ENCODE data around the gene INPP5A. TPM values are rescaled to one million over a fixed set of nuclear protein-coding genes. Genes with fewer than 3 reads are reported as not detected.

Gene INPP5A
- total RNA-seq, 1 donor from 2014 or later, result 36.4 TPM

DNA sequence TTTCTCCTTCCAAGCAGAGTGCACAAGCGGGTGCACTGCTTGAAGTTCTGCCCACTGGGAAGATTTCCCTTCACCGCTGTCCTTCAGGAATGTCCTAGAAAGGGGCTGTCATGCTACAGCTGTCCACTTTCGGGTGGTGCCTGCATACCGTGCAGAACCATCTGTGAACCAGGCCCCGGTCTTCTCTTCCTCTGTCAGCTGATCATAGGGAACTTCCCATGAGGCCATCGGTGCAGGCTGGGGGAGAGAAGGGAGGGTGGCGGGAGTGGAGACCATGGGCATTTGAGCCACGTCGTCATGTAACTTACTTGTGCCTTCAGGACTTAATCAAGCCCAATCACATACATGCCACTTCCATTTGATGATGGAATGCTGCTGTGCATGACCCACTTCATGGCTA lies 136.7 kb downstream of the INPP5A start:
- H3K4me1 Mint-ChIP-seq (ENCODE audit: unreplicated experiment), result peaks cover 8% of the 10 kb centered on the region
- H3K27me3 Mint-ChIP-seq (ENCODE audit: unreplicated experiment), result no peaks in the 10 kb centered on the region
- peaks cover 6% of the 10 kb centered on the region for H3K9me3 Mint-ChIP-seq (ENCODE audit: unreplicated experiment)
- no peak overlapping the region for H3K4me3 Mint-ChIP-seq (ENCODE audit: unreplicated experiment)
- H3K27ac Mint-ChIP-seq (ENCODE audit: unreplicated experiment), result no peak overlapping the region
- TF ChIP-seq CTCF (IDR thresholded peaks at IDR 0.05), result no peak
- no peaks in the 10 kb centered on the region for H3K36me3 Mint-ChIP-seq (ENCODE audit: unreplicated experiment)
- no peak for DNase-seq (ENCODE audit: extremely low spot score, unreplicated experiment)

DNA sequence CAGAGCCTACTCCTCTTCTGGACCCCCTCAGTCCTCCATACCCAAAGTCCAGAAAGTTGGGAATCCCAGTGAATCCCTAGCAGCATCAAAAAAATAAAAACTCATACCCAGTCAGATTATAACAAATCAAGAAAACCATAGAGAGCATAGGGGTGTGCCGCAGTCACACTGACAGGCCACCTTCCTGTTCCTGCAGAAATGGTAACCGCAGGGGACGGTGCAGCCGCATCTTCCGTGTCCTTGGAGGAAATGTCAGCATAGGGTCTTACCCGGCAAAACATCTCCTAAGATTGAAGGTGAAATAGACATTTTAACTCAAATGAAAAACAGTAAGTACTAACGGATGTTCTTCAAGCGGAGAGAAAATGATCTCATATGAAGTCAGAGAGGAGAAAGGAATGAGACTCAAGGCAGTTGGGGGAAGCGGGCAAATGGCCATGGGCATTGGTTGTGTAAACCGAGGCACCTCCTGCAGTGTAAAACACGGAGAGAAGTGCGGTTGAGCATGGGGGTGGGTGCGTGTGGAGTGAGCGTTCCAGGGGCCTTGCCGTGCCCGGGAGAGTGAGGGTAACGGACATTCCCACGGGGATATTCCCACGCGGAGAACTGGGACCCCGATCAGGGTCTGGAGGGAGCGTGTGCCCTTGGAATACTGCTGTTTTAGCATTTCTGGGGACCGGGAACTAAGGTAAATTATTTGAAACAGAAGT lies 137.6 kb downstream of the INPP5A start:
- peaks cover 8% of the 10 kb centered on the region for H3K4me1 Mint-ChIP-seq (ENCODE audit: unreplicated experiment)
- no peak overlapping the region for H3K27ac Mint-ChIP-seq (ENCODE audit: unreplicated experiment)

DNA sequence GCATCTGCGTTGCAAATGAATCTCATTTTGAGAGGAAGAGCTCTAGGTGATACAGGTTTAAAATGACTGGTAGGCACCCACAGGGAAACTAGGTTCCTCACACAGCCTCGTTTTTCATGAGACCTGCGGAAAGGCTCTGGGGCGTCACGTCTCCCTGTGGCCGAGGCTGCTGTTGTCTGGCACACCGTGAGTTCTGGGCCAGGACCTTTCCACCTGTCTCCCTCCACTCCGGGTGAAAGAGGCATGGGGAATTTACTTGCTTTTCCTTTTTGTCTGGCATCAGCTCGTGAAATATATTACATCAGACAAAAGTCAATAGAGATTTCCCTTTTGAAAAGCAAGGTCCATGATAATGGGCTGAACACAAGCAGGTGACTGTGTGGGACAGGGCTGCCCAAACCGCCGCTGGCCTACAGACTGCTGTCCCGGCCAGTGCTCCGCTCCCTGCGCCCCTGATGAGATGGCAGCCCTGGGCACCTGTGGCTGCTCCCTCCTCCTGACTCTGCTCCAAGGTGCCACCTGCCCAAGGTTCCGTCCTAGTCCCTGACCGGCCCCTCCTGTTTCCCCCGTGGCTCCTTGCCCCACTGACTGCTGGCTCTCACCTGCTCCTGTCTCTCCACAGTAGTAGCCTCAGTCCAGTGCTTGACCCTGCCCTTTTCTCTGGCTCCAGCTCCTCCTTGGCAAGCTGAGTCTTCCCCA lies 138.8 kb downstream of the INPP5A start:
- Mint-ChIP-seq H3K4me3 (ENCODE audit: unreplicated experiment) (no peak overlapping the region), H3K27me3 (ENCODE audit: unreplicated experiment) (no peaks in the 10 kb centered on the region), H3K9me3 (ENCODE audit: unreplicated experiment) (peaks cover 6% of the 10 kb centered on the region), H3K4me1 (ENCODE audit: unreplicated experiment) (peaks cover 1% of the 10 kb centered on the region), H3K27ac (ENCODE audit: unreplicated experiment) (no peak overlapping the region), H3K36me3 (ENCODE audit: unreplicated experiment) (no peaks in the 10 kb centered on the region)
- DNase-seq (ENCODE audit: extremely low spot score, unreplicated experiment), result peak; percentile 57
- no peak for TF ChIP-seq CTCF (IDR thresholded peaks at IDR 0.05)

More for the DNA sequence above, 137.6 kb downstream of the INPP5A start:
- DNase-seq (ENCODE audit: extremely low spot score, unreplicated experiment), result no peak
- Mint-ChIP-seq H3K9me3 (ENCODE audit: unreplicated experiment) (peaks cover 6% of the 10 kb centered on the region), H3K36me3 (ENCODE audit: unreplicated experiment) (no peaks in the 10 kb centered on the region), H3K27me3 (ENCODE audit: unreplicated experiment) (no peaks in the 10 kb centered on the region), H3K4me3 (ENCODE audit: unreplicated experiment) (no peak overlapping the region)
- TF ChIP-seq CTCF (IDR thresholded peaks at IDR 0.05), result no peak

GRCh38 chr10:132677096-132677472 lies 139.5 kb downstream of the INPP5A start:
- Mint-ChIP-seq H3K4me3 (ENCODE audit: unreplicated experiment) (no peak overlapping the region), H3K4me1 (ENCODE audit: unreplicated experiment) (no peaks in the 10 kb centered on the region), H3K36me3 (ENCODE audit: unreplicated experiment) (no peaks in the 10 kb centered on the region)

More at GRCh38 chr10:132677096-132677472, 139.5 kb downstream of the INPP5A start:
- DNase-seq (ENCODE audit: extremely low spot score, unreplicated experiment), result peak; percentile 65
- TF ChIP-seq CTCF (IDR thresholded peaks at IDR 0.05), result no peak
- Mint-ChIP-seq H3K27me3 (ENCODE audit: unreplicated experiment) (no peaks in the 10 kb centered on the region), H3K27ac (ENCODE audit: unreplicated experiment) (no peak overlapping the region), H3K9me3 (ENCODE audit: unreplicated experiment) (peaks cover 6% of the 10 kb centered on the region)

Data from osteocyte (in vitro differentiated cells).